K562 (cell line): ENCODE measurements around the gene MYL11. TPM values are rescaled to one million over a fixed set of nuclear protein-coding genes. Genes with fewer than 3 reads are reported as not detected.
A peak's percentile ranks its signal among the peaks of the same experiment; 100 is the strongest.

Source experiments
- CHD1 ChIP-seq: fragments of 200-600 bp; sonication (generic); IDR thresholded peaks from one replicate; pipeline ENCODE4 v1.6.1; 2012; ENCODE audit warnings: mild to moderate bottlenecking, moderate library complexity, low read length, inconsistent platforms
- CTBP1 ChIP-seq: fragments of 450-650 bp; IDR thresholded peaks from 2 replicates; pipeline ENCODE4 v1.6.1; 2016; ENCODE audit warnings: borderline replicate concordance
- E2F3 ChIP-seq: fragments of 250-450 bp; sonication (Bioruptor Pico); IDR thresholded peaks from 2 replicates; pipeline ENCODE4 v1.4.0; 2020; ENCODE audit warnings: mild to moderate bottlenecking
- ESRRA ChIP-seq: fragments of 450-650 bp; IDR thresholded peaks from 2 replicates; pipeline ENCODE4 v1.6.1; 2014; ENCODE audit warnings: low read depth, mild to moderate bottlenecking, moderate library complexity, borderline replicate concordance
- GATAD2A ChIP-seq: fragments of 450-650 bp; IDR thresholded peaks from 2 replicates; pipeline ENCODE4 v1.6.1; 2017
- KHSRP ChIP-seq: fragments of 450-650 bp; IDR thresholded peaks from 2 replicates; pipeline ENCODE4 v1.6.1; 2017
- NBN ChIP-seq: fragments of 450-650 bp; IDR thresholded peaks from 2 replicates; pipeline ENCODE4 v1.6.1; 2016; ENCODE audit warnings: low read depth, mild to moderate bottlenecking
- NCOR1 ChIP-seq: fragments of 450-650 bp; IDR thresholded peaks from 2 replicates; pipeline ENCODE4 v1.6.1; 2016; ENCODE audit warnings: mild to moderate bottlenecking, moderate library complexity
- PCBP2 ChIP-seq: fragments of 200-400 bp; formaldehyde crosslinking; IDR thresholded peaks from 2 replicates; pipeline ENCODE4 v1.6.1; 2018; ENCODE audit warnings: low read length, low read depth, mild to moderate bottlenecking, moderate library complexity; ENCODE audit not compliant: poor library complexity, severe bottlenecking
- RBBP5 ChIP-seq: fragments of 200-600 bp; sonication (generic); IDR thresholded peaks from 2 replicates; pipeline ENCODE4 v1.6.1; 2012; ENCODE audit warnings: borderline replicate concordance, mild to moderate bottlenecking, low read length, control low read depth, inconsistent platforms; ENCODE audit not compliant: insufficient read depth, poor library complexity, severe bottlenecking
- SRSF1 ChIP-seq: fragments of 200-400 bp; formaldehyde crosslinking; IDR thresholded peaks from 2 replicates; pipeline ENCODE4 v1.6.1; 2017; ENCODE audit warnings: mild to moderate bottlenecking, low read depth, low read length, moderate library complexity
- XRCC3 ChIP-seq: fragments of 450-650 bp; IDR thresholded peaks from 2 replicates; pipeline ENCODE4 v1.6.1; 2017; ENCODE audit warnings: mild to moderate bottlenecking, moderate library complexity
- ZBTB7A ChIP-seq: IDR thresholded peaks from 2 replicates; pipeline ENCODE4 v1.6.1; 2011; ENCODE audit warnings: low read depth, mild to moderate bottlenecking, low read length, moderate library complexity, borderline replicate concordance; ENCODE audit not compliant: control insufficient read depth
- ZNF133 ChIP-seq: fragments of 250-450 bp; sonication (Bioruptor Pico); IDR thresholded peaks from 2 replicates; pipeline ENCODE4 v1.4.0; 2020; ENCODE audit warnings: mild to moderate bottlenecking
- ZNF239 ChIP-seq: fragments of 250-450 bp; sonication (Bioruptor Pico); IDR thresholded peaks from 2 replicates; pipeline ENCODE4 v1.4.0; 2020; ENCODE audit warnings: mild to moderate bottlenecking
- ZNF766 ChIP-seq: fragments of 200-800 bp; sonication (Bioruptor generic); conservative IDR thresholded peaks from 2 replicates; pipeline ENCODE4 v1.6.1; 2016; ENCODE audit warnings: missing genetic modification characterization, missing compliant biosample characterization
- ZNF780A ChIP-seq: fragments of 250-450 bp; sonication (Bioruptor Pico); IDR thresholded peaks from 2 replicates; pipeline ENCODE4 v1.5.0; 2021; ENCODE audit warnings: mild to moderate bottlenecking
- polyA plus RNA-seq, 8 experiments: library from polyadenylated mRNA; depleted of rRNA in 4 of 8; stranded (reverse) in 5 of 8; unstranded in 3 of 8; fragments of >200 nt; fragmentation: Nextera tagmentation in 2 of 8; fragmentation: Illumina TruSeq in 1 of 8; extraction: Ambion mirVana in 2 of 8; extraction: Trizol in 1 of 8; gene quantifications; 2 replicates each; pipeline versions ENCODE4 v1.2.1 to v1.2.3, GENCODE V29; 2011 to 2014; ENCODE audit warnings: inconsistent platforms in 1 of 8, missing spikeins in 1 of 8
- total RNA-seq, 7 experiments: library from RNA; depleted of rRNA in 6 of 7; stranded (reverse); fragments of >200 nt in 6 of 7; fragmentation: Illumina TruSeq in 2 of 7; extraction: Trizol in 2 of 7; gene quantifications; 2 replicates each; pipeline versions ENCODE4 v1.2.1 to v1.2.3, GENCODE V29; 2011 to 2021; ENCODE audit warnings: low replicate concordance in 1 of 7
- TF ChIP-seq, protein P1 (sequence below): sonication (generic); formaldehyde crosslinking; IDR thresholded peaks from 2 replicates; pipeline ENCODE4 v1.8.1; 2023; ENCODE audit warnings: mild to moderate bottlenecking, missing genetic modification reagents
- TF ChIP-seq, protein P2 (sequence below): fragments of 450-650 bp; IDR thresholded peaks from 2 replicates; pipeline ENCODE4 v1.6.1; 2017; ENCODE audit warnings: antibody characterized with exemption
- TF ChIP-seq, protein P3 (sequence below): fragments of 450-650 bp; formaldehyde crosslinking; IDR thresholded peaks from 2 replicates; pipeline ENCODE4 v1.4.0; 2020; ENCODE audit warnings: mild to moderate bottlenecking, moderate library complexity
- TF ChIP-seq, protein P4 (sequence below): fragments of 450-650 bp; formaldehyde crosslinking; IDR thresholded peaks from 2 replicates; pipeline ENCODE4 v1.4.0; 2020; ENCODE audit warnings: mild to moderate bottlenecking, moderate library complexity

The MYL11 gene
- total and polyA plus RNA-seq, 9 of the 15 experiments (the other 6 are each of a cell fraction or from before 2014, with no cell fraction given): 0.31 to 1.5 (median 0.73) TPM; not detected in 4

DNA sequence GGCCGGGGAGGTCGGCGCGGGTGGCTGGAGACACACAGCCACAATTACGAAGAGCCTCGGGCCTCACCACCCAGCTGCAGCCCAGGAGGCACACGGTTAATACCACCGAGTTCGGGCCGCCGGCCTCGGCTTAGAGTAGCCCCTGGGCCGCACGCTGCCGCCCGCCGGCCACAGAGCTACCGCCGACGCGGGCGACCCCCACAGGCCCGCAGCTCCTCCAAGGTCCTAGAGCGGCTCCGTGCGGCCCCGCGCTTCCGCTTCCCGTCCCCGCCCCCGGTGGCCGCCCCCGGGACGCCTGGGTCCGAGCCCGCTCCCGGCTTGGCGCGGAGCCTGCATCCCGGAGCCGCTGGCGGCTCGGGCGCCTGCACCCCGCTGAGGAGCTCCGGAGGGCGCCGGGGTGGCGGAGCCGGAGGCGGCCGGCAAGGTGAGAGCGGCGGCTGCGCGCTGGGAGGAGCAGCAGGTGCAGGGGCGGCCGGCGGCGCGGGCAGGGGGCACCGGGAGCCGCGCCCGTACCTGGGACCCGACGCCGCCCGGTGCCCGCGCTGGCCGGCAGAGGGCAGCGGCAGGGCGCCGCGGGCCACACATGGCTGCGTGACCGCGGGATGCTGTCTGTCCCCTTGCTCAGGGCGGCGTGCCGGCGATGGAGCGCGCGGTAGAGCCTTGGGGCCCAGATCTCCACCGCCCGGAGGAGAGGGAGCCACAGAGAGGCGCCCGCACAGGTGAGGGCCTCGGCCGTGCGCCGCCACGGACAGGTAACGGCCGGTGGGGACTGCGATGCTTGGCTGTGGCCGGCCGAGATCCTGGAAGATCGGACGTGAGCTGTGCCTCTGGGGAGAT, 20.8 kb downstream of the MYL11 start, which contains the start of gene ZNF48 (continued):
- TF ChIP-seq GATAD2A (0 out of 2 replicates have a peak, but pooled peaks have one; percentile 28), PCBP2 (no peak), ZNF766 (CRISPR knock-in tag) (0 out of 2 replicates have a peak, but pooled peaks have one; percentile 31), XRCC3 (no peak), NCOR1 (0 out of 2 replicates have a peak, but pooled peaks have one; percentile 10), ZNF780A (CRISPR knock-in tag) (no peak), NBN (peak; percentile 25; the same call in 1 of the 2 replicates), ESRRA (peak; percentile 63; the same call in 1 of the 2 replicates), KHSRP (no peak), CTBP1 (peak; percentile 77), RBBP5 (peak; percentile 55), ZNF133 (CRISPR knock-in tag) (no peak), ZNF239 (CRISPR knock-in tag) (no peak), E2F3 (no peak), SRSF1 (no peak), ZBTB7A (peak; percentile 97), CHD1 (peak; percentile 34)
- TF ChIP-seq, protein P1, sequence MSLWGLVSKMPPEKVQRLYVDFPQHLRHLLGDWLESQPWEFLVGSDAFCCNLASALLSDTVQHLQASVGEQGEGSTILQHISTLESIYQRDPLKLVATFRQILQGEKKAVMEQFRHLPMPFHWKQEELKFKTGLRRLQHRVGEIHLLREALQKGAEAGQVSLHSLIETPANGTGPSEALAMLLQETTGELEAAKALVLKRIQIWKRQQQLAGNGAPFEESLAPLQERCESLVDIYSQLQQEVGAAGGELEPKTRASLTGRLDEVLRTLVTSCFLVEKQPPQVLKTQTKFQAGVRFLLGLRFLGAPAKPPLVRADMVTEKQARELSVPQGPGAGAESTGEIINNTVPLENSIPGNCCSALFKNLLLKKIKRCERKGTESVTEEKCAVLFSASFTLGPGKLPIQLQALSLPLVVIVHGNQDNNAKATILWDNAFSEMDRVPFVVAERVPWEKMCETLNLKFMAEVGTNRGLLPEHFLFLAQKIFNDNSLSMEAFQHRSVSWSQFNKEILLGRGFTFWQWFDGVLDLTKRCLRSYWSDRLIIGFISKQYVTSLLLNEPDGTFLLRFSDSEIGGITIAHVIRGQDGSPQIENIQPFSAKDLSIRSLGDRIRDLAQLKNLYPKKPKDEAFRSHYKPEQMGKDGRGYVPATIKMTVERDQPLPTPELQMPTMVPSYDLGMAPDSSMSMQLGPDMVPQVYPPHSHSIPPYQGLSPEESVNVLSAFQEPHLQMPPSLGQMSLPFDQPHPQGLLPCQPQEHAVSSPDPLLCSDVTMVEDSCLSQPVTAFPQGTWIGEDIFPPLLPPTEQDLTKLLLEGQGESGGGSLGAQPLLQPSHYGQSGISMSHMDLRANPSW (CRISPR knock-in tag): no peak
- TF ChIP-seq, protein P2, sequence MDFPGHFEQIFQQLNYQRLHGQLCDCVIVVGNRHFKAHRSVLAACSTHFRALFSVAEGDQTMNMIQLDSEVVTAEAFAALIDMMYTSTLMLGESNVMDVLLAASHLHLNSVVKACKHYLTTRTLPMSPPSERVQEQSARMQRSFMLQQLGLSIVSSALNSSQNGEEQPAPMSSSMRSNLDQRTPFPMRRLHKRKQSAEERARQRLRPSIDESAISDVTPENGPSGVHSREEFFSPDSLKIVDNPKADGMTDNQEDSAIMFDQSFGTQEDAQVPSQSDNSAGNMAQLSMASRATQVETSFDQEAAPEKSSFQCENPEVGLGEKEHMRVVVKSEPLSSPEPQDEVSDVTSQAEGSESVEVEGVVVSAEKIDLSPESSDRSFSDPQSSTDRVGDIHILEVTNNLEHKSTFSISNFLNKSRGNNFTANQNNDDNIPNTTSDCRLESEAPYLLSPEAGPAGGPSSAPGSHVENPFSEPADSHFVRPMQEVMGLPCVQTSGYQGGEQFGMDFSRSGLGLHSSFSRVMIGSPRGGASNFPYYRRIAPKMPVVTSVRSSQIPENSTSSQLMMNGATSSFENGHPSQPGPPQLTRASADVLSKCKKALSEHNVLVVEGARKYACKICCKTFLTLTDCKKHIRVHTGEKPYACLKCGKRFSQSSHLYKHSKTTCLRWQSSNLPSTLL: no peak
- TF ChIP-seq, protein P3, sequence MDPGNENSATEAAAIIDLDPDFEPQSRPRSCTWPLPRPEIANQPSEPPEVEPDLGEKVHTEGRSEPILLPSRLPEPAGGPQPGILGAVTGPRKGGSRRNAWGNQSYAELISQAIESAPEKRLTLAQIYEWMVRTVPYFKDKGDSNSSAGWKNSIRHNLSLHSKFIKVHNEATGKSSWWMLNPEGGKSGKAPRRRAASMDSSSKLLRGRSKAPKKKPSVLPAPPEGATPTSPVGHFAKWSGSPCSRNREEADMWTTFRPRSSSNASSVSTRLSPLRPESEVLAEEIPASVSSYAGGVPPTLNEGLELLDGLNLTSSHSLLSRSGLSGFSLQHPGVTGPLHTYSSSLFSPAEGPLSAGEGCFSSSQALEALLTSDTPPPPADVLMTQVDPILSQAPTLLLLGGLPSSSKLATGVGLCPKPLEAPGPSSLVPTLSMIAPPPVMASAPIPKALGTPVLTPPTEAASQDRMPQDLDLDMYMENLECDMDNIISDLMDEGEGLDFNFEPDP (CRISPR knock-in tag): no peak
- TF ChIP-seq, protein P4, sequence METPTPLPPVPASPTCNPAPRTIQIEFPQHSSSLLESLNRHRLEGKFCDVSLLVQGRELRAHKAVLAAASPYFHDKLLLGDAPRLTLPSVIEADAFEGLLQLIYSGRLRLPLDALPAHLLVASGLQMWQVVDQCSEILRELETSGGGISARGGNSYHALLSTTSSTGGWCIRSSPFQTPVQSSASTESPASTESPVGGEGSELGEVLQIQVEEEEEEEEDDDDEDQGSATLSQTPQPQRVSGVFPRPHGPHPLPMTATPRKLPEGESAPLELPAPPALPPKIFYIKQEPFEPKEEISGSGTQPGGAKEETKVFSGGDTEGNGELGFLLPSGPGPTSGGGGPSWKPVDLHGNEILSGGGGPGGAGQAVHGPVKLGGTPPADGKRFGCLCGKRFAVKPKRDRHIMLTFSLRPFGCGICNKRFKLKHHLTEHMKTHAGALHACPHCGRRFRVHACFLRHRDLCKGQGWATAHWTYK (CRISPR knock-in tag): peak; percentile 55; the same call in 1 of the 2 replicates
